Vagina (tissue), 2 donors: ENCODE measurements around the gene MLF1.

Experiments used
- CTCF ChIP-seq, 3 experiments: fragments of 450-650 bp in 2 of 3; fragments of 200-600 bp in 1 of 3; sonication (generic) in 1 of 3; IDR thresholded peaks; one replicate each; pipeline ENCODE4 v1.5.1; 2017 to 2019; ENCODE audit warnings: antibody characterized with exemption in 3 of 3, mild to moderate bottlenecking in 2 of 3, moderate library complexity in 2 of 3
- POLR2AphosphoS5 ChIP-seq, 2 donors: sonication (generic); formaldehyde crosslinking; IDR thresholded peaks; one replicate each; pipeline ENCODE4 v1.9.0; 2017; ENCODE audit warnings: antibody characterized with exemption in 2 of 2, mild to moderate bottlenecking in 2 of 2, low read depth in 1 of 2; ENCODE audit not compliant: insufficient read depth in 1 of 2

GRCh38 chr3:158570999-158571702 lies at the start of gene MLF1:
- TF ChIP-seq CTCF (IDR thresholded peaks at IDR 0.05) (no peak), POLR2AphosphoS5 (IDR thresholded peaks at IDR 0.05; ENCODE audit: insufficient read depth in 1 of 2, low read depth in 1 of 2) (peak; percentile 61 to 91)
